Activated naive CD8-positive, alpha-beta T cell (primary cell): ENCODE data around the gene TBX3.

Experiments used
- H3K27ac Mint-ChIP-seq: one replicate; pipeline ENCODE4 v1.8.0; 2021; ENCODE audit warnings: mixed read lengths
- H3K27me3 Mint-ChIP-seq: one replicate; pipeline ENCODE4 v1.8.0; 2021; ENCODE audit warnings: mixed read lengths
- H3K36me3 Mint-ChIP-seq: one replicate; pipeline ENCODE4 v1.8.0; 2021; ENCODE audit warnings: mixed read lengths
- H3K4me1 Mint-ChIP-seq: one replicate; pipeline ENCODE4 v1.8.0; 2021; ENCODE audit warnings: low read depth, mixed read lengths
- H3K4me3 Mint-ChIP-seq: one replicate; pipeline ENCODE4 v1.8.0; 2021; ENCODE audit warnings: mild to moderate bottlenecking, mixed read lengths
- H3K9me3 Mint-ChIP-seq: one replicate; pipeline ENCODE4 v1.8.0; 2021; ENCODE audit warnings: low read depth, mixed read lengths

Gene TBX3

GRCh38 chr12:114701104-114701414, 17.1 kb upstream of the TBX3 start:
- Mint-ChIP-seq H3K27ac (no peak overlapping the region), H3K27me3 (peaks cover 45% of the 10 kb centered on the region), H3K4me1 (peaks cover 3% of the 10 kb centered on the region), H3K36me3 (no peaks in the 10 kb centered on the region), H3K4me3 (no peak overlapping the region), H3K9me3 (peaks cover 5% of the 10 kb centered on the region)

- Mint-ChIP-seq H3K36me3 (no peaks in the 10 kb centered on the region), H3K4me1 (peaks cover 3% of the 10 kb centered on the region), H3K4me3 (no peak overlapping the region), H3K9me3 (peaks cover 5% of the 10 kb centered on the region), H3K27me3 (peaks cover 47% of the 10 kb centered on the region), H3K27ac (no peak overlapping the region)
Measured at GRCh38 chr12:114700392-114701103, 16.6 kb upstream of the TBX3 start.

DNA sequence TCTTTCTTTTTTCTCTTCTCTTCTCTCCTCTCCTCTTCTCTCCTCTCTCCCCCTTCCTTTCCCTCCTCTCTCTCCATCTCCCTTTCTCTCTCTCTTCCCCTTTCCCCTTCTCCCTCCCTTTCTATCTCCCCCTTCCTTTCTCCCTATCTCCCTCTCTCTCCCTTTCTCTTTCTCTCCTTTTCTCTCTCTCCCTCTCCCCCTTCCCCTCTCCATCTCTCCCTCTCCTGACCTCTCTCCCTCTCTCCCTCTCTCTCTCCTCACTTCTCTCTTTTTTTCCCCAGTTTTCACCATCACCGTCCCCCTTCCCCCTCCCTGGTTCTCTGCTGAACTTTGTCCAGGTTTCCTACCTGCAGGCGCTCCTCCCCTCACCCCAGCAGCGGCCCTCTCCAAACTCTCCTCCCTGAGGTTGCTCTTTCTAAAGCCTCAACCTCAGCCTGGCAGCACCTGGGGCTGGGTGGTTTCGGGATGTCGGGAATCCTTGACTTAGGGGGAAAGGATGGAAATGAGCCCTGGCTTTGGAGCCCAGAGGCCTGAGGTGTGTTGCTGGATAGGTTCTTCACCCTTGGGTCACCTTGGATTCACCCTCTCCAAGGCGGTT, 14.7 kb upstream of the TBX3 start:
- H3K27me3 Mint-ChIP-seq: peaks cover 60% of the 10 kb centered on the region
- no peak overlapping the region for H3K4me3 Mint-ChIP-seq
- H3K27ac Mint-ChIP-seq: no peak overlapping the region
- peaks cover 3% of the 10 kb centered on the region for H3K4me1 Mint-ChIP-seq
- H3K36me3 Mint-ChIP-seq: no peaks in the 10 kb centered on the region
- peaks cover 5% of the 10 kb centered on the region for H3K9me3 Mint-ChIP-seq

DNA sequence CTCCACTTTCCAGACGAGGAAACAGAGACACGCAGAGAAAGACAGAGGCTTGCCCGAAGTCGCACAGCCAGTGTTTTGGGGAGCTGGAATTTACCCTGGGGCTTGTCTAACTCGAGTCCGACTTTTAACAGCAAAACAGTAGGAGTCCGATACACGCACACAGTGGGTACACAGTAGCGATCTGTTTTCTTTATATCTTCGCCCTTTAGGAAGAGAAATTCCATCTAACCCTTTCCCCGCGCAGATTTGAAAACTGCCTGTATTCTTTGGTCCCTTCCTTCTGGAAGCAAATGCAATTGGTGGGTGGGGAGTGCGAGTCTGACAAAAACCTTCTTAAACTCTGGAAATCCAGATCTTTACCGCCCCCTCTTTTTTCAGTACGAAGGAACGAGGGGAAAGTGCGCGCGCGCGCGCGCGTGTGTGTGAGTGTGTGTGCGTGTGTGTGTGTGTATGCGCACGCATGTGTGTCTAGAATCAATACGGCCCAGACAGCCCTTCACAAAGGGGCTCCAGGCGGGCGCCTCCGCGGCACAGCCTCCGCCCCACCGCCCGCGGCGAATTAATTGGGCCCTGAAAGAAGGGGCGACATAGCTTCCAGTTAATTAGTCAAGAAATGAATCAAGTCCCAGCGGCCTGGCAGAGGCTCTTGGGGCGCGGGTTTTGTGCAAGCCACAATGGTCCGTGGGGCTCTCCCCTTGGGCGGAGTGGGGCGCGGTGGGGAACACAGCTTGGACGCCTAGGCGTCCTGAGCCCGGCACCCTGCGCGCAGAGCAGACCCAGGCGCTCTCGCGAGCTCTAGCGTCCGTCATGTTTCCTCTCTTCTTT, 14.0 kb upstream of the TBX3 start:
- Mint-ChIP-seq H3K27me3 (peaks cover 60% of the 10 kb centered on the region), H3K4me1 (peaks cover 3% of the 10 kb centered on the region), H3K4me3 (no peak overlapping the region), H3K36me3 (no peaks in the 10 kb centered on the region), H3K27ac (no peak overlapping the region), H3K9me3 (peaks cover 5% of the 10 kb centered on the region)

DNA sequence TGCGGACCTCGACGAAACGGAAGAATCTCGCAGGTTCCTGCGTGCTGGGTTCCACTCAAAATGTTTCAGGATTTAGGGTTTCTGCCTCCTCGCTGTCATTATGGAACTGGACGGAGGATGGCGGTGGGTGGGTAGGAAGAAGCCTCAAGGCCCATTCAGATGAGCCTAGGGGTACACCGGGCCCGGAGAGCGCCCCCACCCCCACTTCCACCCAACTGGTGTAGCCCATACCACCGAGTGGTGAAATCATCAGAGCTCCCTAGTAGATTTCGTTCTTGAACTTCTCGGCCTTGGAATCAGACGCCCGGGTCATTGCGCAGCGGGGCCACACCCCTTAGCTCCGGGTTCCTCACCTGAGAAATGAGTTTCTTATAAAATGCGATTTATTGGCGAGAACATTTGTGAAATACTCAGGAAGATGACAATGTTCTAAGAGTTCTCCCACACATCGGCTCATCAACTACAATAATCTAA, 13.3 kb upstream of the TBX3 start:
- H3K4me3 Mint-ChIP-seq: no peak overlapping the region
- H3K27me3 Mint-ChIP-seq: peaks cover 56% of the 10 kb centered on the region
- H3K36me3 Mint-ChIP-seq: no peaks in the 10 kb centered on the region
- H3K4me1 Mint-ChIP-seq: peaks cover 6% of the 10 kb centered on the region
- no peak overlapping the region for H3K27ac Mint-ChIP-seq
- peaks cover 5% of the 10 kb centered on the region for H3K9me3 Mint-ChIP-seq

- H3K9me3 Mint-ChIP-seq: peaks cover 5% of the 10 kb centered on the region
- H3K4me3 Mint-ChIP-seq: no peak overlapping the region
- H3K27me3 Mint-ChIP-seq: peaks cover 50% of the 10 kb centered on the region
- no peaks in the 10 kb centered on the region for H3K36me3 Mint-ChIP-seq
- peaks cover 6% of the 10 kb centered on the region for H3K4me1 Mint-ChIP-seq
- H3K27ac Mint-ChIP-seq: no peak overlapping the region
Measured at GRCh38 chr12:114696443-114697242, 12.7 kb upstream of the TBX3 start.

DNA sequence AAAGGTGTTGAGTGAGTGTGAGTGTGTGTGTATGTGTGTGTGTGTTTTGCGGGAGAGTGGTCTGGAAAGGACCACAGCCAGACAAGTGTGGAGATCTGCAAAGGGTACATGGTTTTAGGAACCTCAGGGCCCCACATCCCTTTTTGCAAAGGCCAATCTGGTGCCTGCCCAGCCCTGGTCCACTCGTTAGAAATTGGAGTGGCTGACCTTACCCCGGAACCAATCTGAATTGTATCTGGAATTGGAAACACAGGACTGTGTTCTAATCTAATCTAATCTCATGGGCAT, 11.3 kb upstream of the TBX3 start:
- Mint-ChIP-seq H3K4me1 (peaks cover 6% of the 10 kb centered on the region), H3K36me3 (no peaks in the 10 kb centered on the region), H3K27ac (no peak overlapping the region), H3K9me3 (peaks cover 5% of the 10 kb centered on the region), H3K27me3 (peaks cover 52% of the 10 kb centered on the region), H3K4me3 (no peak overlapping the region)

GRCh38 chr12:114694436-114695304, 10.7 kb upstream of the TBX3 start:
- Mint-ChIP-seq H3K27ac (no peak overlapping the region), H3K27me3 (peaks cover 53% of the 10 kb centered on the region), H3K36me3 (no peaks in the 10 kb centered on the region), H3K4me1 (peaks cover 5% of the 10 kb centered on the region), H3K9me3 (peaks cover under 1% of the 10 kb centered on the region), H3K4me3 (no peak overlapping the region)

DNA sequence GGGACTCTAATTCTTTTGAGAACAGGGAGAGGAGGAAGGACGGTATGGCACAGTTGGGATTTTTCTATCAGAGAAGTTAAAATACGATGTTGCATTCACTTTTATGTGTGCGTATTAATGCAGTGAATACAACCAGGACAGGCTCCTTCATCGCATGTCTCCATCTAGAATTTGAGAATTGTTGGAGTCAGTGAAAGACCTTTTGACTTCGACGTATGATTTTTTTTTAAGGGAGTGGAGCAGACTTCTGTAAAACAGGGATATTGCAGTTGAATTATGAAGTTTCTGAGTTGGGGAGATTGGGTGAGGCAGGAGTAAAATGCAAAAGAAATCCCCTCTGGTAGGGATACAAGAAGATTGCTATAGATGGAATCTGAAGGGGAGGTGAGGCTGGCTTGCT, 9.6 kb upstream of the TBX3 start:
- Mint-ChIP-seq H3K27me3 (peaks cover 61% of the 10 kb centered on the region), H3K36me3 (no peaks in the 10 kb centered on the region), H3K4me1 (peaks cover 5% of the 10 kb centered on the region), H3K4me3 (no peak overlapping the region), H3K9me3 (no peaks in the 10 kb centered on the region), H3K27ac (no peak overlapping the region)

- Mint-ChIP-seq H3K4me1 (peaks cover 5% of the 10 kb centered on the region), H3K36me3 (no peaks in the 10 kb centered on the region)
Measured at GRCh38 chr12:114693059-114693531, 9.1 kb upstream of the TBX3 start.

DNA sequence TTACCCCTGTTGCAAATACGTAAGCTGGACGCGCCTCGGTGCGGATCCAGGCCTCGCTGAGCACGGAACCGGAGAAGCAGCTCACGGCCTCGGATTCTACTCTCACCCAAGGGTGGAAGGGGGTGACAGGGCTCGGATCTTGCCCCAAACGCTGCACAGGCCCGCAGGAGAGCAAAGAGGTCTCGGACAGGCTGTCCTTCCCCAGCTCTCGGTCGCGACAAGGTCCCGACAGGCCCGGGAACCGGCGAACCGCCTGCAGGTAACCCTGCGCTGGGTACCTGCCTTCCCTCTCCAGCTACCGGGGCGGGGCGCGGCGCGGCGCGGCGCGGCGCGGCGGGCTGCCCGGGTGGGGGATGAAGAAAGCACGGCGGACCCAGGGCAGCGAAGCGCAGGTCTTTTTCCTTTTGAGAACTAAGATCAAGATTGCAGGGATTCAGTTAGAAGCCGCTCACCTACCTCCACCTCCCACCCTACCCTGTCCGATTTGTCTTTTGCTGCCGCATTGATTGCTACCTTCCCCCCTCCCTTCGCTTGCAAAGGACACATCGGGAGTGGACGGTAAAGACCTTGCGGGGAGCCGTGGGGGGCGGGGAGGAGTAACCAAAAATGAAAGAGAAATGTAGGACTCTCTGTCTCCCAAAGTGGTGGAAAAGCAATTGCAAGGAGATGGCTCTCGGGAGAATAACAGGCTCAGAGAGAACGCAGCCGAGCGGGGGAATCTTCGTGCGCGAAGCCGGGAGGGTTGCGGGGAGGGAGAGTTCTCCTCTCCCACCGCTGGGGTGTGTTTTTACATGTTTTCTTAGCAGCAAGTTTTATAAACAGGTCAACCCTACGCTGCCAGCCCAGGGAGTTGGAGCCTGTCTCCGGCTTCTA, 8.4 kb upstream of the TBX3 start:
- Mint-ChIP-seq H3K4me3 (no peak overlapping the region), H3K27me3 (peaks cover 55% of the 10 kb centered on the region), H3K4me1 (peaks cover 4% of the 10 kb centered on the region), H3K36me3 (no peaks in the 10 kb centered on the region), H3K27ac (no peak overlapping the region), H3K9me3 (no peaks in the 10 kb centered on the region)

More at GRCh38 chr12:114693059-114693531, 9.1 kb upstream of the TBX3 start:
- peaks cover 61% of the 10 kb centered on the region for H3K27me3 Mint-ChIP-seq
- no peak overlapping the region for H3K27ac Mint-ChIP-seq
- H3K9me3 Mint-ChIP-seq: no peaks in the 10 kb centered on the region
- H3K4me3 Mint-ChIP-seq: no peak overlapping the region

GRCh38 chr12:114691763-114692185, 7.8 kb upstream of the TBX3 start:
- Mint-ChIP-seq H3K4me3 (no peak overlapping the region), H3K9me3 (no peaks in the 10 kb centered on the region), H3K36me3 (no peaks in the 10 kb centered on the region), H3K27ac (no peak overlapping the region), H3K27me3 (peaks cover 56% of the 10 kb centered on the region), H3K4me1 (peaks cover 3% of the 10 kb centered on the region)

GRCh38 chr12:114691196-114691595, 7.2 kb upstream of the TBX3 start:
- H3K36me3 Mint-ChIP-seq: no peaks in the 10 kb centered on the region
- H3K9me3 Mint-ChIP-seq: no peaks in the 10 kb centered on the region
- H3K4me3 Mint-ChIP-seq: no peak overlapping the region
- peaks cover 57% of the 10 kb centered on the region for H3K27me3 Mint-ChIP-seq
- peaks cover 8% of the 10 kb centered on the region for H3K4me1 Mint-ChIP-seq
- no peak overlapping the region for H3K27ac Mint-ChIP-seq
